Inferior parietal cortex (tissue), 1 donor: ENCODE results near the gene UMODL1.

Source experiments
- DNase-seq: peaks from one replicate; pipeline ENCODE4 v3.0.0-alpha.2; 2016; ENCODE audit errors: extremely low spot score

UMODL1 gene

GRCh38 chr21:42079008-42079938 is 8.2 kb downstream of the UMODL1 start:
- DNase-seq = no peak

GRCh38 chr21:42079939-42080787 is 9.0 kb downstream of the UMODL1 start:
- no peak for DNase-seq

GRCh38 chr21:42080788-42081083 is 9.6 kb downstream of the UMODL1 start:
- no peak for DNase-seq

- DNase-seq = no peak
These were observed 10.0 kb downstream of the UMODL1 start for GRCh38 chr21:42081138-42081537.

GRCh38 chr21:42081931-42082381 is 10.8 kb downstream of the UMODL1 start:
- no peak for DNase-seq

DNA sequence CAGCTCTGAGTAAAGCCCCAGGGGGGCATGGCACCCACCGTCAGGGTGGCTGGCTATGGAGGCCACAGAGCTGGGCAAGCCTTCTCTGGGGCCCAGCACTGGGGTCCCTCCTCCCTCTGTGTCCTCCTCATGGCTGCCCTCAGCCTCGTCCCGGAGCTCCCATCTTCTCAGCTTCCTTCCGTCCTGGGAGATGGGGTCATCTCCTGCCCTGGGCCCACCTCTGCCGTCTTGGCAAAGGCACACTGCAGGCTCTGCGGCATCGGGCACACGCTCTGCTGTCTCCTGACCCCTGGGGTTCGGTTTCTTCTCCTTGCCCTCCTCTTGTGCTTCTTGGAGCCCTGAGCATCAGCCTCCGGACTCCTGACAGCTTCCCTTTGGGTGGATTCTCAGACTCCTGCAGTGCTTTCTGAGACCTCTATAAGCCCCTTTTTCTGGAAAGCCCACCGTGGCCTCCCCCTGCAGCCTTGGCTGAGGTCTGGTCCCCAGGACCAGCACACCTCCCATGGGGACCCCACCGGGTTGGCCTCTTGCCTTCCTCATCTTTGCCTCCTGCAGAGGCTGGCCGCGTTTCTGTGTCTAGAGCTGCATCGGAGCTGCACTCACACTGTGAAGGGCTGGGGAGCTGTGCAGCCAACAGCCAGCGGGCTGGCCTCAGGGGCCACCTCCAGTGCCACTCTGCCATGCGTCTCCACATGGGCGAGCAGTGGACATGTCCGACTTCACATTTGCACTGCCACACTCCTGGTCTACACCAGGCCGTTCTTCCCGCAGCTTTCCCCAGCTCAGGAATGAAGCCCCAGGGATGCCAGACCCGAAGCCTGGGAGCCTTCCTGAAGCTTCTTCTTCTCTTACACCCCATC is 11.6 kb downstream of the UMODL1 start:
- DNase-seq = no peak

GRCh38 chr21:42083361-42083690 is 12.2 kb downstream of the UMODL1 start:
- DNase-seq = no peak

GRCh38 chr21:42084079-42084478 is 13.0 kb downstream of the UMODL1 start:
- no peak for DNase-seq

- DNase-seq = no peak
These were observed 14.3 kb downstream of the UMODL1 start for GRCh38 chr21:42085246-42086077.

- no peak for DNase-seq
These were observed 15.9 kb downstream of the UMODL1 start for GRCh38 chr21:42086969-42087368.

DNA sequence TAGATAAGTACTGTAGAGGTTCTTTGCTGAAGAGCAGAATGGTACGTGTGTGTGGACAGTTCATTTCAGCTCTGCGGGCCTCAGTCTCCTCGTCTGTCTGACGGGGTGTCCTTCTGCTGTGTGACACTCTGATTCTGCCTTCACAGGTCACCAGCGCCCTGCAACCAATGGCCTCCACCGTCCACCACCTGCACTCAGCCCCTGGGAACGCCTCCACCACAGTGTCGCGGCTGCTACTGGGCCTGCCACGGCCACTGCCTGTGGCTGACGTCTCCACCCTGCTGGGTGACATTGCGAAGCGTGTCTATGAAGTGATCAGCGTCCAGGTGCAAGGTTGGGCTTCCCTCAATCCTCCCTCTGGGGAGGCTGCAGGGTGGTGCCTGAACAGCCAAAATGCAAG is 17.0 kb downstream of the UMODL1 start:
- DNase-seq = no peak

DNA sequence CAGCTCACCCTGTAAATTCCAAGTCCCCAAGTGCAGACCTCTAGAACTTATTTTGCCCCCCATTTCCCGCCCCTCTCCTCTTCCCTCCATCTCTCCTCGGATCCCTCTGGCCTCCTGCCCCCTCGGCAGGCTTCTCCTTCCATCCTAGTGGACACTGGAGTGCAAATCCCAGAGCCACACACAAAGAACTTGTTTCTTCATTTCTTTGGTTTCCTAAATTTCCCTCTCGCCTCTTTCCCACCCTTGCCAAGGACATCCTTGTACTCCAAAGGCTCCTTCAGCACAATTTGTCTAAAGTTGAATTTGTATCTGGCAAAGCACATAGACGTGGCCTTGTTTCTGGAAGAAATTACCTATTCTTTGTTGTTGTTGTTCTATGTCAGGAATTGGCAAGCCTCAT is 17.5 kb downstream of the UMODL1 start:
- DNase-seq = no peak

- DNase-seq = no peak
These were observed 18.0 kb downstream of the UMODL1 start for GRCh38 chr21:42089093-42089631.

- DNase-seq = no peak
These were observed 18.7 kb downstream of the UMODL1 start for GRCh38 chr21:42089665-42090310.

DNA sequence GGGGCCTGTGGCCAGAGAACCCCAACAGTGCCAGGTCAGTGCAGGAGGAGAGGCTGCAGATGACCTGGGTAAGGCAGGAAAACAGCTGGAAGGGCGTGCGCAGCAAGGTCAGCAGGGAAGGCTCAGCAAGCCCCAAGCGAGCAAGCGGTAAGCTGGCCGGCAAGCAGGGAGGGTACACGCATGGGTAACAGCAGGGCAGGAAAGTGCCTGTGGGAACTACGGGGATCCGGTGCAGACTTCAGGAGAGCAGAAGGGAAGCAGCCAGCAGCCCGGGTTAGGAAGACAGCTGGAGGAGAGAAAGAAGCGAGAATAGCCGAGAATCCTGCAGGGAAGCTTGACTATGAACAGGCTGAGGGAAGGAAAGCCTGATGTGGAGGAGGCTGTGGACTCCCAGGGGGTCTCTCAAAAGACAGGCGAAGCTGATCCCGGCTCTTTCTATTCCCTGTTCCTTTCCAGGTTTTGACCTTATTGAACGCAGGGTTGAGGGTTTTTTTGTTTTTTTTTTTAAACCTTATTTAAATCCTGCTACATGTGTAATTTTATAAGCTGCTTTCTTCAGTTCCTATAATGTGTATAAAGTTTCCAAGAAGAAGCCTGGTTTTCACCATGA is 20.9 kb downstream of the UMODL1 start:
- no peak for DNase-seq

DNA sequence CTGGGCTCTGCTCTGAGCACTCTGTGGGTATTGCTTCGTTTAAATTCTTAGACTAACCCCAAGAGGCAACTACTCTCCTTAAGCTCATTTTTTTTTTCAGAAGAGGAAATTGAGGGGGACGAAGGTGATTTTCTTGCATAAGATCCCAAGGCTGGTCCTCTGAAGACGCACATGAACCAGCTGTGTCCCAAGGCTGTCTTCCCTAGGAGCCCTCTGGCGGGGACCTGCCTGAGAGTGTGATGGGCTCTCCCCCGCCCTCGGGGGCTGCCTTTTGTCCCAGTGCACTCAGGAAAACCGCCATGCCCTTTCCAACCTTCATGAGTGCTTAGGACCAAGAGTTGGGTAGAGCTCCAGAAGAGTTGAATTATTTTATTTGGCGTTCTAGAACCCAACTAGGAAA is 21.7 kb downstream of the UMODL1 start:
- DNase-seq = no peak

DNA sequence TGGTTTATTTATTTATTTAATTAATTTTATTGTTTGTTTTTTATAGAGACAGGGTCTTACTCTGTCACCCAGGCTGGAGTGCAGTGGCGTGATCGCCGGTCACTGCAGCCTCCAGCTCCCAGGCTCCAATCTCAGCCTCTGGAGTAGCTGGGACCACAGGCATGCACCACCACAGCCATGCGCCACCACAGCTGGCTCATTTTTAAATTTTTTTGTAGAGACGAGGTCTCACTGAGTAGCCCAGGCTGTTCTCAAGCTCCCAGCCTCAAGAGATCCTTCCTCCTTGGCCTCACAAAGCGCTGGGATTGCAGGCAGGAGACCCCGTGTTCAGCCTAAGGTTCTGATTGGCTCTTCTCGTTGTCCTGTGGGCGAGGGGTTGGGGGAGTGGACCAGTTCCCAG is 22.1 kb downstream of the UMODL1 start:
- no peak for DNase-seq

DNA sequence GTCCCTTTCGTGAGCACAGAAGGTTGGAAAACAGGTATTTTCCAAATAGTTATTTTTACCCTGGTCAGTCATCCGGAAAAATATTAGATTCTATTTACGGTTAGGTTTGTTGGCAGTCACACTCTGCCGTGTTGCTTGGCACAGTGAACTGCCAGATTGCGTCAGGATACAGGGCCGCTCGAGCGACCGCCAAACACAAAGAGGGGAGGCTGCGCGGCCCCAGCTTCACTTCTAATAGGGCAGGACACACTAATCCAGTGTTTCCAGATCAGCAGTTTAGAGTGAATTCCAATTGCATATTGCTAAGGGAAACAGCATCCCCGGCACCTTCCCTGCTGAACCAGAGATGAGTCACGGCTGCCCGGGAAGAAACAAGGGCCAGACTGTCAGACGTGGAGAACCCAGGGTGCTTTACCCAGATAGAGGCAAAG is 22.9 kb downstream of the UMODL1 start:
- DNase-seq = no peak

- no peak for DNase-seq
These were observed 23.7 kb downstream of the UMODL1 start for GRCh38 chr21:42094811-42095210.

DNA sequence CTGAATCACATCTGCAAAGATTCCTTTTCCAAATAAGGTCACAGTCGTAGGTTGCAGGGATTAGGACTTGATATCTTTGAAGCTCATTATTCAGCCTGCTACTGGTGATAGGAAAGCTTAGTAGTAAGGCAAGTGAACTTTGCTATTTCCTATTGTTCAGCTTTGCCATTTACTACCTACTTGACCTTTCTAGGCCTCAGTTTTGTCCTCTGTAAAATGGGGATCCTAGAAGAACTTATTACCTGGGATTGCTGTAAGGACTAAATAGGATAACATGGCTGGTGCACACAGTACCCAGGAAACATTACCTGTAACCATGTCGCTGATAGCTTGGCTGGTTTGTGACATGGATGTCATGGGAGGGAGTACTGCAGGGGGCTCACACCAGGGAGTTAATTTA is 24.5 kb downstream of the UMODL1 start:
- DNase-seq = no peak
